WTC11 (cell line): ENCODE measurements around the gene SDK2.

Experiments
- ESRRA ChIP-seq: sonication (generic); formaldehyde crosslinking; IDR thresholded peaks from 2 replicates; pipeline ENCODE4 v1.8.1; 2022; ENCODE audit warnings: mild to moderate bottlenecking, missing genetic modification reagents, borderline replicate concordance
- ZBTB21 ChIP-seq: sonication (generic); formaldehyde crosslinking; IDR thresholded peaks from 2 replicates; pipeline ENCODE4 v1.8.1; 2023; ENCODE audit warnings: mild to moderate bottlenecking, missing genetic modification reagents, borderline replicate concordance
- ZMAT4 ChIP-seq: fragments of 250-450 bp; sonication (Bioruptor Pico); IDR thresholded peaks from 2 replicates; pipeline ENCODE4 v1.9.0; 2021; ENCODE audit warnings: mild to moderate bottlenecking
- ZNF219 ChIP-seq: sonication (generic); formaldehyde crosslinking; IDR thresholded peaks from 2 replicates; pipeline ENCODE4 v1.8.0; 2023; ENCODE audit warnings: missing genetic modification reagents, mild to moderate bottlenecking, borderline replicate concordance
- TF ChIP-seq, protein P1 (sequence below): fragments of 200-600 bp; IDR thresholded peaks from 2 replicates; pipeline ENCODE4 v1.8.0; 2022; ENCODE audit warnings: antibody characterized with exemption
- TF ChIP-seq, protein P2 (sequence below): sonication (generic); formaldehyde crosslinking; IDR thresholded peaks from 2 replicates; pipeline ENCODE4 v1.8.0; 2023; ENCODE audit warnings: missing genetic modification reagents, mild to moderate bottlenecking, borderline replicate concordance

GRCh38 chr17:73506470-73507435 is 137.5 kb downstream of the SDK2 start:
- TF ChIP-seq ZNF219 (CRISPR knock-in tag) (no peak), ESRRA (no peak), ZBTB21 (CRISPR knock-in tag) (no peak), ZMAT4 (CRISPR knock-in tag) (no peak)
- TF ChIP-seq, protein P1, sequence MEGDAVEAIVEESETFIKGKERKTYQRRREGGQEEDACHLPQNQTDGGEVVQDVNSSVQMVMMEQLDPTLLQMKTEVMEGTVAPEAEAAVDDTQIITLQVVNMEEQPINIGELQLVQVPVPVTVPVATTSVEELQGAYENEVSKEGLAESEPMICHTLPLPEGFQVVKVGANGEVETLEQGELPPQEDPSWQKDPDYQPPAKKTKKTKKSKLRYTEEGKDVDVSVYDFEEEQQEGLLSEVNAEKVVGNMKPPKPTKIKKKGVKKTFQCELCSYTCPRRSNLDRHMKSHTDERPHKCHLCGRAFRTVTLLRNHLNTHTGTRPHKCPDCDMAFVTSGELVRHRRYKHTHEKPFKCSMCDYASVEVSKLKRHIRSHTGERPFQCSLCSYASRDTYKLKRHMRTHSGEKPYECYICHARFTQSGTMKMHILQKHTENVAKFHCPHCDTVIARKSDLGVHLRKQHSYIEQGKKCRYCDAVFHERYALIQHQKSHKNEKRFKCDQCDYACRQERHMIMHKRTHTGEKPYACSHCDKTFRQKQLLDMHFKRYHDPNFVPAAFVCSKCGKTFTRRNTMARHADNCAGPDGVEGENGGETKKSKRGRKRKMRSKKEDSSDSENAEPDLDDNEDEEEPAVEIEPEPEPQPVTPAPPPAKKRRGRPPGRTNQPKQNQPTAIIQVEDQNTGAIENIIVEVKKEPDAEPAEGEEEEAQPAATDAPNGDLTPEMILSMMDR: no peak
- TF ChIP-seq, protein P2, sequence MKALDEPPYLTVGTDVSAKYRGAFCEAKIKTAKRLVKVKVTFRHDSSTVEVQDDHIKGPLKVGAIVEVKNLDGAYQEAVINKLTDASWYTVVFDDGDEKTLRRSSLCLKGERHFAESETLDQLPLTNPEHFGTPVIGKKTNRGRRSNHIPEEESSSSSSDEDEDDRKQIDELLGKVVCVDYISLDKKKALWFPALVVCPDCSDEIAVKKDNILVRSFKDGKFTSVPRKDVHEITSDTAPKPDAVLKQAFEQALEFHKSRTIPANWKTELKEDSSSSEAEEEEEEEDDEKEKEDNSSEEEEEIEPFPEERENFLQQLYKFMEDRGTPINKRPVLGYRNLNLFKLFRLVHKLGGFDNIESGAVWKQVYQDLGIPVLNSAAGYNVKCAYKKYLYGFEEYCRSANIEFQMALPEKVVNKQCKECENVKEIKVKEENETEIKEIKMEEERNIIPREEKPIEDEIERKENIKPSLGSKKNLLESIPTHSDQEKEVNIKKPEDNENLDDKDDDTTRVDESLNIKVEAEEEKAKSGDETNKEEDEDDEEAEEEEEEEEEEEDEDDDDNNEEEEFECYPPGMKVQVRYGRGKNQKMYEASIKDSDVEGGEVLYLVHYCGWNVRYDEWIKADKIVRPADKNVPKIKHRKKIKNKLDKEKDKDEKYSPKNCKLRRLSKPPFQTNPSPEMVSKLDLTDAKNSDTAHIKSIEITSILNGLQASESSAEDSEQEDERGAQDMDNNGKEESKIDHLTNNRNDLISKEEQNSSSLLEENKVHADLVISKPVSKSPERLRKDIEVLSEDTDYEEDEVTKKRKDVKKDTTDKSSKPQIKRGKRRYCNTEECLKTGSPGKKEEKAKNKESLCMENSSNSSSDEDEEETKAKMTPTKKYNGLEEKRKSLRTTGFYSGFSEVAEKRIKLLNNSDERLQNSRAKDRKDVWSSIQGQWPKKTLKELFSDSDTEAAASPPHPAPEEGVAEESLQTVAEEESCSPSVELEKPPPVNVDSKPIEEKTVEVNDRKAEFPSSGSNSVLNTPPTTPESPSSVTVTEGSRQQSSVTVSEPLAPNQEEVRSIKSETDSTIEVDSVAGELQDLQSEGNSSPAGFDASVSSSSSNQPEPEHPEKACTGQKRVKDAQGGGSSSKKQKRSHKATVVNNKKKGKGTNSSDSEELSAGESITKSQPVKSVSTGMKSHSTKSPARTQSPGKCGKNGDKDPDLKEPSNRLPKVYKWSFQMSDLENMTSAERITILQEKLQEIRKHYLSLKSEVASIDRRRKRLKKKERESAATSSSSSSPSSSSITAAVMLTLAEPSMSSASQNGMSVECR (CRISPR knock-in tag): no peak
